Coronary artery (tissue), 2 donors: ENCODE results near the gene ETFA.

Experiments used
- DNase-seq: peaks from one replicate; pipeline ENCODE4 v3.0.0-alpha.2; 2017; ENCODE audit warnings: low spot score
- H3K27ac ChIP-seq, 2 donors: fragments of 200-600 bp; sonication (generic); one replicate each; pipeline ENCODE4 v1.5.1; 2016 to 2019
- H3K4me3 ChIP-seq: fragments of 200-600 bp; sonication (generic); 2 replicates; pipeline ENCODE4 v1.5.1; 2016; ENCODE audit warnings: mild to moderate bottlenecking, moderate library complexity
- CTCF ChIP-seq: fragments of 200-600 bp; sonication (generic); IDR thresholded peaks from one replicate; pipeline ENCODE4 v1.5.1; 2019; ENCODE audit warnings: antibody characterized with exemption

The ETFA gene

GRCh38 chr15:76177491-76178040 is 133.7 kb downstream of the ETFA start:
- peak; percentile 81 for DNase-seq
- no peak overlapping the region for H3K4me3 ChIP-seq
- TF ChIP-seq CTCF, result no peak
- no peak overlapping the region for H3K27ac ChIP-seq

- Histone ChIP-seq H3K4me3 (no peak overlapping the region), H3K27ac (no peak overlapping the region)
- DNase-seq, result no peak
- TF ChIP-seq CTCF, result no peak
Observed at GRCh38 chr15:76176487-76177085, 134.7 kb downstream of the ETFA start.

GRCh38 chr15:76176059-76176458 is 135.2 kb downstream of the ETFA start:
- no peak for DNase-seq
- H3K4me3 ChIP-seq, result no peak overlapping the region
- H3K27ac ChIP-seq, result no peak overlapping the region
- TF ChIP-seq CTCF, result no peak

GRCh38 chr15:76175442-76175841 is 135.8 kb downstream of the ETFA start:
- no peak overlapping the region for H3K27ac ChIP-seq
- H3K4me3 ChIP-seq, result no peak overlapping the region
- DNase-seq, result no peak
- TF ChIP-seq CTCF, result no peak

- no peak for DNase-seq
- no peak for TF ChIP-seq CTCF
- H3K27ac ChIP-seq, result no peak overlapping the region
- H3K4me3 ChIP-seq, result no peak overlapping the region
Observed at GRCh38 chr15:76174654-76175053, 136.6 kb downstream of the ETFA start.

GRCh38 chr15:76173317-76173834 is 137.9 kb downstream of the ETFA start:
- TF ChIP-seq CTCF, result no peak
- DNase-seq, result no peak
- Histone ChIP-seq H3K27ac (no peak overlapping the region), H3K4me3 (no peak overlapping the region)

- Histone ChIP-seq H3K4me3 (no peak overlapping the region), H3K27ac (no peak overlapping the region)
- TF ChIP-seq CTCF, result no peak
- no peak for DNase-seq
Observed at GRCh38 chr15:76172782-76173181, 138.5 kb downstream of the ETFA start.
